HCT116 (cell line): Measurements from ENCODE around the gene ACTN4. TPM values are rescaled to one million over a fixed set of nuclear protein-coding genes. Genes with fewer than 3 reads are reported as not detected.

Source experiments
- ATAC-seq: fragments of 200-7000 bp; cut with Tn5 transposase; 2 replicates; pipeline ENCODE4 v1.9.1; 2020; ENCODE audit warnings: mild to moderate bottlenecking, moderate library complexity
- BruUV-seq: library from RNA; stranded (reverse); fragments of 400-500 nt; replicated peaks from 2 replicates; lab custom pipeline; 2021; lab: Mats Ljungman, UMichigan
- CTCF ChIA-PET: fragments of 300-600 bp; sonication (Branson Sonifier 250); formaldehyde crosslinking; loops from one replicate; lab custom pipeline; 2021; ENCODE audit warnings: antibody characterized with exemption; lab: Charles Lee
- POLR2A ChIA-PET: fragments of 300-600, 350-600 bp; sonication (Branson Sonifier 250); formaldehyde crosslinking; loops from one replicate; lab custom pipeline; 2021; ENCODE audit warnings: antibody characterized with exemption; lab: Charles Lee
- RAD21 ChIA-PET, 2 experiments: fragments of 300-600 bp; sonication (Branson Sonifier 250); formaldehyde crosslinking; loops; one replicate each; lab custom pipeline; 2023; ENCODE audit warnings: low total read pairs in 2 of 2; ENCODE audit not compliant: uncharacterized antibody in 2 of 2, unreplicated experiment in 2 of 2, low non-redundant PET in 1 of 2; lab: Charles Lee
- DNase-seq: peaks from one replicate; pipeline ENCODE4 v3.0.0-alpha.2; 2010; ENCODE audit warnings: low read depth, low spot score
- H2AFZ ChIP-seq: fragments of 200-600 bp; shearing (Covaris generic), sonication (generic); 2 replicates; pipeline ENCODE4 v1.6.1; 2017; ENCODE audit warnings: low read depth, mixed run types, mixed read lengths, antibody characterized with exemption, low read length; ENCODE audit not compliant: poor library complexity, severe bottlenecking
- H3K27ac ChIP-seq: 2 replicates; pipeline ENCODE4 v1.5.1; 2012; ENCODE audit warnings: low read depth, low read length
- H3K27me3 ChIP-seq: fragments of 200-600 bp; sonication (generic); 2 replicates; pipeline ENCODE4 v1.6.1; 2016; ENCODE audit warnings: mixed run types, low read length, mixed read lengths; ENCODE audit not compliant: insufficient read depth
- H3K36me3 ChIP-seq, 2 experiments: fragments of 200-500 bp in 1 of 2; fragments of 200-600 bp in 1 of 2; sonication (Bioruptor generic) in 1 of 2; sonication (generic) in 1 of 2; 2 replicates each; pipeline versions ENCODE4 v1.5.1 to v1.6.1; 2014 to 2016; ENCODE audit warnings: low read length in 2 of 2, inconsistent platforms in 1 of 2, mixed read lengths in 1 of 2, mixed run types in 1 of 2; ENCODE audit not compliant: insufficient read depth in 2 of 2, control insufficient read depth in 1 of 2
- H3K4me1 ChIP-seq, 2 experiments: fragments of 200-600 bp in 1 of 2; sonication (generic) in 1 of 2; 2 replicates each; pipeline versions ENCODE4 v1.5.1 to v1.6.1; 2012 to 2017; ENCODE audit warnings: low read length in 2 of 2, inconsistent platforms in 1 of 2, mild to moderate bottlenecking in 1 of 2, mixed read lengths in 1 of 2, mixed run types in 1 of 2, moderate library complexity in 1 of 2; ENCODE audit not compliant: insufficient read depth in 2 of 2, control insufficient read depth in 1 of 2
- H3K4me2 ChIP-seq: fragments of 200-600 bp; sonication (generic); 2 replicates; pipeline ENCODE4 v1.6.1; 2017; ENCODE audit warnings: mixed run types, low read length, mixed read lengths
- H3K4me3 ChIP-seq, 2 experiments: fragments of 200-600 bp in 1 of 2; sonication (generic) in 1 of 2; replicated peaks in 1 of 2; 2 replicates each; pipeline ENCODE4 v1.5.1; 2011 to 2016; ENCODE audit warnings: low read length in 2 of 2, control low read depth in 1 of 2, low read depth in 1 of 2, mild to moderate bottlenecking in 1 of 2, mixed read lengths in 1 of 2, mixed run types in 1 of 2
- H3K79me2 ChIP-seq: fragments of 200-600 bp; sonication (generic); 2 replicates; pipeline ENCODE4 v1.6.1; 2017; ENCODE audit warnings: mild to moderate bottlenecking, mixed run types, low read length, moderate library complexity, mixed read lengths; ENCODE audit not compliant: insufficient read depth
- H3K9ac ChIP-seq: fragments of 200-600 bp; sonication (generic); 2 replicates; pipeline ENCODE4 v1.6.1; 2016; ENCODE audit warnings: low read length, mixed read lengths
- H3K9me2 ChIP-seq: fragments of 200-600 bp; sonication (generic), shearing (Covaris generic); 2 replicates; pipeline ENCODE4 v1.6.1; 2017; ENCODE audit warnings: mixed run types, mild to moderate bottlenecking, moderate library complexity; ENCODE audit not compliant: insufficient read depth
- H3K9me3 ChIP-seq, 2 experiments: fragments of 200-500 bp in 1 of 2; fragments of 200-600 bp in 1 of 2; sonication (Bioruptor generic) in 1 of 2; sonication (generic) in 1 of 2; 2 replicates each; pipeline ENCODE4 v1.6.1; 2014 to 2017; ENCODE audit warnings: low read length in 2 of 2, mixed read lengths in 2 of 2, inconsistent platforms in 1 of 2, low read depth in 1 of 2, mild to moderate bottlenecking in 1 of 2, mixed run types in 1 of 2, moderate library complexity in 1 of 2; ENCODE audit not compliant: control insufficient read depth in 1 of 2, insufficient read depth in 1 of 2
- H4K20me1 ChIP-seq: fragments of 200-600 bp; sonication (generic), shearing (Covaris generic); 2 replicates; pipeline ENCODE4 v1.6.1; 2017; ENCODE audit warnings: mixed run types, mild to moderate bottlenecking, moderate library complexity; ENCODE audit not compliant: insufficient read depth
- ATF3 ChIP-seq: IDR thresholded peaks from 2 replicates; pipeline ENCODE4 v1.6.1; 2012
- CEBPB ChIP-seq: IDR thresholded peaks from 2 replicates; pipeline ENCODE4 v1.6.1; 2012; ENCODE audit warnings: low read depth
- CTCF ChIP-seq, 3 experiments: fragments of 200-600 bp in 1 of 3; sonication (generic) in 1 of 3; IDR thresholded peaks in 2 of 3; conservative IDR thresholded peaks in 1 of 3; 2 replicates each; pipeline ENCODE4 v1.5.1; 2012 to 2017; ENCODE audit warnings: low read depth in 2 of 3, low read length in 2 of 3, antibody characterized with exemption in 1 of 3, borderline replicate concordance in 1 of 3, control low read depth in 1 of 3, mild to moderate bottlenecking in 1 of 3, mixed read lengths in 1 of 3, mixed run types in 1 of 3, moderate library complexity in 1 of 3; ENCODE audit not compliant: insufficient read depth in 1 of 3
- EGR1 ChIP-seq: IDR thresholded peaks from 2 replicates; pipeline ENCODE4 v1.6.1; 2012; ENCODE audit warnings: low read depth
- ELF1 ChIP-seq: IDR thresholded peaks from 2 replicates; pipeline ENCODE4 v1.6.1; 2012; ENCODE audit warnings: low read depth, borderline replicate concordance
- EZH2phosphoT487 ChIP-seq: fragments of 200-600 bp; IDR thresholded peaks from 2 replicates; pipeline ENCODE4 v1.6.1; 2018; ENCODE audit warnings: antibody characterized with exemption, borderline replicate concordance
- FOSL1 ChIP-seq: IDR thresholded peaks from 2 replicates; pipeline ENCODE4 v1.6.1; 2012; ENCODE audit warnings: low read depth
- POLR2AphosphoS5 ChIP-seq: IDR thresholded peaks from 2 replicates; pipeline ENCODE4 v1.6.1; 2011; ENCODE audit warnings: mild to moderate bottlenecking, low read depth, low read length, moderate library complexity
- RAD21 ChIP-seq: IDR thresholded peaks from 2 replicates; pipeline ENCODE4 v1.6.1; 2012; ENCODE audit warnings: low read depth, mild to moderate bottlenecking
- SIN3A ChIP-seq: IDR thresholded peaks from 2 replicates; pipeline ENCODE4 v1.6.1; 2012; ENCODE audit warnings: low read depth
- SRF ChIP-seq: IDR thresholded peaks from 2 replicates; pipeline ENCODE4 v1.6.1; 2012; ENCODE audit warnings: low read depth
- TCF7L2 ChIP-seq: IDR thresholded peaks from 2 replicates; pipeline ENCODE4 v1.7.0; 2011; ENCODE audit warnings: borderline replicate concordance, inconsistent platforms; ENCODE audit not compliant: insufficient read depth, insufficient read length; ENCODE audit errors: extremely low read depth
- ZBTB33 ChIP-seq: IDR thresholded peaks from 2 replicates; pipeline ENCODE4 v1.6.1; 2011; ENCODE audit warnings: mild to moderate bottlenecking, low read length, moderate library complexity; ENCODE audit not compliant: insufficient replicate concordance; ENCODE audit errors: extremely low read depth
- ZFX ChIP-seq: fragments of 450-650 bp; IDR thresholded peaks from 2 replicates; pipeline ENCODE4 v1.6.1; 2017
- intact Hi-C: fragments of 100-400 bp; cut with micrococcal nuclease; formaldehyde crosslinking; loops from 2 replicates; pipeline ENCODE4 v1.10.0; 2022
- total RNA-seq: library from RNA; stranded (reverse); gene quantifications from one replicate; pipeline ENCODE4 v1.2.1, GENCODE V29; 2021; ENCODE audit not compliant: unreplicated experiment

Gene ACTN4
- total RNA-seq, 1 experiment from 2014 or later: 651 TPM

- H3K27ac ChIP-seq: no peak overlapping the region
- ATAC-seq (no peak), DNase-seq (no peak)
- peaks cover 22 to 83% of the 10 kb centered on the region in 2 experiments; a peak in 3 of 4 replicates for H3K36me3 ChIP-seq
- no peak overlapping the region for H2AFZ ChIP-seq
- no TSS peak for BruUV-seq
- no peak overlapping the region for H3K4me3 ChIP-seq
- ChIA-PET CTCF (no interaction called here), RAD21 (no interaction called here), POLR2A (no interaction called here)
- H4K20me1 ChIP-seq: no peaks in the 10 kb centered on the region
- H3K9ac ChIP-seq: no peak overlapping the region
- no peaks in the 10 kb centered on the region for H3K27me3 ChIP-seq
- TF ChIP-seq EZH2phosphoT487 (no peak), FOSL1 (no peak), CEBPB (no peak), ZFX (no peak), CTCF (IDR thresholded peaks at IDR 0.05 in 2 of 3, conservative IDR thresholded peaks at IDR 0.05 in 1 of 3; ENCODE audit: borderline replicate concordance in 1 of 3, insufficient read depth in 1 of 3, low read depth in 2 of 3, low read length in 2 of 3) (no peak), EGR1 (no peak), ZBTB33 (no peak), RAD21 (no peak), ELF1 (no peak), POLR2AphosphoS5 (no peak), TCF7L2 (no peak), SRF (no peak), ATF3 (no peak), SIN3A (no peak)
- peaks cover 8% of the 10 kb centered on the region; the same call in 1 of the 2 replicates for H3K79me2 ChIP-seq
- no peaks in the 10 kb centered on the region for H3K9me3 ChIP-seq
- H3K9me2 ChIP-seq: no peaks in the 10 kb centered on the region
- intact Hi-C loops: no loop called here
- H3K4me2 ChIP-seq: no peak overlapping the region
- peaks cover 0 to 2% of the 10 kb centered on the region in 2 experiments; a peak in 1 of 4 replicates for H3K4me1 ChIP-seq
Observed at GRCh38 chr19:38725469-38726283, 78.2 kb downstream of the ACTN4 start.
